Body of pancreas (tissue), 4 donors: ENCODE data around the gene TMC8.

Source experiments
- CTCF ChIP-seq, 7 experiments: fragments of 450-650 bp in 4 of 7; fragments of 200-600 bp in 3 of 7; sonication (generic) in 3 of 7; IDR thresholded peaks; one replicate each; pipeline ENCODE4 v1.5.1; 2016 to 2019; ENCODE audit warnings: antibody characterized with exemption in 7 of 7
- POLR2A ChIP-seq, 3 donors: fragments of 450-650 bp; IDR thresholded peaks; one replicate each; pipeline ENCODE4 v1.6.1; 2016; ENCODE audit warnings: antibody characterized with exemption in 3 of 3, mild to moderate bottlenecking in 2 of 3

DNA sequence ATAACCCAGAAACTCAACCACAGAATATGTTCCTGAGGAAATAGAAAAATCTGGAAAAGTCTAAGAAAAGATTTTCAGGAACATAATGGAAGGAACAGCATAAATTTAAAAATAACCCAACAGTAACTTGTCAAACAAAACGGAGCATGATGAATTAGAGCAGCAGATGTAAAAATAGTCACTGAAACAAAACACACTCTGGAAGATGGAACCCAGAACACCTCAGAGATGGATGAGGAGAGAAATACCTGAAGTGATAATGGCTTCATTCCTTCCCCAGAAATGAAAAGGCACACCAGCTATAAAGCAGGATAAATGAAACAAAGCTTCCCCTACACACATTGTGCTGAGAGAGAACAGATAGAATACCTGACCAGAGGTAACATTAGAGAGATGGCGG lies 49.9 kb downstream of the TMC8 start:
- TF ChIP-seq CTCF (IDR thresholded peaks at IDR 0.05) = no peak
- TF ChIP-seq POLR2A (IDR thresholded peaks at IDR 0.05) = no peak
